Thyroid gland (tissue), 4 donors: Measurements from ENCODE around the gene ANKMY2. TPM values are rescaled to one million over a fixed set of nuclear protein-coding genes. Genes with fewer than 3 reads are reported as not detected.

Source experiments
- DNase-seq, 2 donors: peaks; one replicate each; pipeline ENCODE4 v3.0.0-alpha.2; 2019
- H3K27ac ChIP-seq, 3 donors: fragments of 200-600 bp; sonication (generic); 1 replicate in 2 of 3; 2 replicates in 1 of 3; pipeline ENCODE4 v1.5.1; 2016 to 2019; ENCODE audit warnings: mild to moderate bottlenecking in 1 of 3, moderate library complexity in 1 of 3
- H3K27me3 ChIP-seq: fragments of 200-600 bp; sonication (generic); one replicate; pipeline ENCODE4 v1.5.1; 2019
- H3K36me3 ChIP-seq, 2 donors: fragments of 200-600 bp; sonication (generic); one replicate each; pipeline ENCODE4 v1.5.1; 2016 to 2019
- H3K4me1 ChIP-seq, 2 donors: fragments of 200-600 bp; sonication (generic); one replicate each; pipeline ENCODE4 v1.5.1; 2017 to 2019
- H3K4me3 ChIP-seq, 3 donors: fragments of 200-600 bp; sonication (generic); replicated peaks in 1 of 3; 1 replicate in 2 of 3; 2 replicates in 1 of 3; pipeline ENCODE4 v1.5.1; 2016; ENCODE audit warnings: mild to moderate bottlenecking in 1 of 3
- H3K9me3 ChIP-seq: fragments of 200-600 bp; sonication (generic); one replicate; pipeline ENCODE4 v1.5.1; 2017
- POLR2A ChIP-seq, 2 donors: fragments of 450-650 bp; IDR thresholded peaks; one replicate each; pipeline ENCODE4 v1.6.1; 2017; ENCODE audit warnings: antibody characterized with exemption in 2 of 2, mild to moderate bottlenecking in 2 of 2, moderate library complexity in 1 of 2
- WGBS, 2 donors: methylation state at CpG; one replicate each; pipeline ENCODE4 v1.1.5; 2017; 5-methylcytosine and 5-hydroxymethylcytosine counted together
- intact Hi-C: fragments of 100-400 bp; cut with DNase I; formaldehyde crosslinking; loops from one replicate; pipeline ENCODE4 v1.15.1; 2023
- total RNA-seq, 4 donors: library from RNA; depleted of rRNA; stranded (reverse); fragments of >200 nt; gene quantifications; one replicate each; pipeline ENCODE4 v1.2.3, GENCODE V29; 2016
- TF ChIP-seq, protein P1 (sequence below), 6 experiments: fragments of 200-600 bp in 3 of 6; fragments of 450-650 bp in 3 of 6; sonication (generic) in 3 of 6; IDR thresholded peaks; one replicate each; pipeline ENCODE4 v1.5.1; 2016 to 2019; ENCODE audit warnings: antibody characterized with exemption in 6 of 6, mild to moderate bottlenecking in 2 of 6, inconsistent platforms in 1 of 6, moderate library complexity in 1 of 6

The ANKMY2 gene
- total RNA-seq, 4 donors from 2014 or later, result 21.2 to 35.1 (median 23.9) TPM

DNA sequence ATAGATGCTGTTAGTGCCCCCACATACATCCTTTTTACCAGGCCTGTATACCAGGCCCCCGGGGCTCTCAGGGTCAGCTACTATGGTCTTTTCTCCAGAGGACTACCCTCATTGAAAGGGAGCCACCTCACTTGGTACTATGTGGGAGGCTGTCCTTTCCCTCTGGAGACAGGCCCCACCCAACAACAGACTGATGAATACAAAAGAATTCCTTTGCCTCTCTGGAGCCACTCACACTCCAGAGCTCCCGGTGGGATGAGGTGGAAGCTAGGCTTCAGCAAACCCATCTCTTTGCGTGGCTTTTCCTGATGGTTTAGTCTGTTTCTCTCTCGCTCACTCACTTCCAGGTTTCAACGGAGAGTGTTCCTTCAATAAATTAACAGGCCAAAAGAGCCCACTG lies 30.3 kb downstream of the ANKMY2 start:
- TF ChIP-seq POLR2A (IDR thresholded peaks at IDR 0.05), result no peak
- TF ChIP-seq, protein P1, sequence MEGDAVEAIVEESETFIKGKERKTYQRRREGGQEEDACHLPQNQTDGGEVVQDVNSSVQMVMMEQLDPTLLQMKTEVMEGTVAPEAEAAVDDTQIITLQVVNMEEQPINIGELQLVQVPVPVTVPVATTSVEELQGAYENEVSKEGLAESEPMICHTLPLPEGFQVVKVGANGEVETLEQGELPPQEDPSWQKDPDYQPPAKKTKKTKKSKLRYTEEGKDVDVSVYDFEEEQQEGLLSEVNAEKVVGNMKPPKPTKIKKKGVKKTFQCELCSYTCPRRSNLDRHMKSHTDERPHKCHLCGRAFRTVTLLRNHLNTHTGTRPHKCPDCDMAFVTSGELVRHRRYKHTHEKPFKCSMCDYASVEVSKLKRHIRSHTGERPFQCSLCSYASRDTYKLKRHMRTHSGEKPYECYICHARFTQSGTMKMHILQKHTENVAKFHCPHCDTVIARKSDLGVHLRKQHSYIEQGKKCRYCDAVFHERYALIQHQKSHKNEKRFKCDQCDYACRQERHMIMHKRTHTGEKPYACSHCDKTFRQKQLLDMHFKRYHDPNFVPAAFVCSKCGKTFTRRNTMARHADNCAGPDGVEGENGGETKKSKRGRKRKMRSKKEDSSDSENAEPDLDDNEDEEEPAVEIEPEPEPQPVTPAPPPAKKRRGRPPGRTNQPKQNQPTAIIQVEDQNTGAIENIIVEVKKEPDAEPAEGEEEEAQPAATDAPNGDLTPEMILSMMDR (IDR thresholded peaks at IDR 0.05), result no peak
- Histone ChIP-seq H3K27ac (no peak overlapping the region), H3K36me3 (peaks cover 8 to 26% of the 10 kb centered on the region in 2 donors), H3K27me3 (no peaks in the 10 kb centered on the region), H3K4me1 (no peaks in the 10 kb centered on the region), H3K4me3 (no peak overlapping the region), H3K9me3 (no peaks in the 10 kb centered on the region)
- no peak for DNase-seq
- intact Hi-C loops, result no loop called here
- WGBS, 2 donors, result 74 to 80% methylated on average over 5 of the region's 5 CpGs

DNA sequence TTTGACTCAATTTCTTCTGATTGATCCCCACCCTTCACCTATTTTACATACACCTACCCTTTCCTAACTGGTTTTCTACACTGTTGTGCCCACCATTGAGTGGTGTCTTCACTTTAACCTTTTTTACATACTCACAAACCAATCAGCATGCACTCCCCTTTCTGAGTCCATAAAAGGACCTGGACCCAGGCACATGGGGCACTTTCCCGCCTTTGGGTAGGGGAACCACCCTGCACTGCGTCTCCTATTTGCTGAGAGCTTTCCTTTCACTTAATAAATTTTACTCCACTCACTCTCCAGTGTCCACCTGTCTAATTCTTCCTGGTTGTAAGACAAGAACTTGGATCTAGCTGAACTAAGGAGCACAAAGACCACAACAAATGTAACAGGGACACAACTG lies 33.8 kb downstream of the ANKMY2 start:
- H3K36me3 ChIP-seq, result peaks cover 10 to 24% of the 10 kb centered on the region in 2 donors
- no peak overlapping the region for H3K27ac ChIP-seq
- no peak overlapping the region for H3K4me3 ChIP-seq
- no peaks in the 10 kb centered on the region for H3K27me3 ChIP-seq
- WGBS, 2 donors, result 73 to 95% methylated on average over 2 of the region's 2 CpGs
- no peaks in the 10 kb centered on the region for H3K9me3 ChIP-seq
- DNase-seq, result no peak
- H3K4me1 ChIP-seq, result no peaks in the 10 kb centered on the region
- intact Hi-C loops, result no loop called here
- TF ChIP-seq, protein P1 (IDR thresholded peaks at IDR 0.05), result no peak
- TF ChIP-seq POLR2A (IDR thresholded peaks at IDR 0.05), result no peak

DNA sequence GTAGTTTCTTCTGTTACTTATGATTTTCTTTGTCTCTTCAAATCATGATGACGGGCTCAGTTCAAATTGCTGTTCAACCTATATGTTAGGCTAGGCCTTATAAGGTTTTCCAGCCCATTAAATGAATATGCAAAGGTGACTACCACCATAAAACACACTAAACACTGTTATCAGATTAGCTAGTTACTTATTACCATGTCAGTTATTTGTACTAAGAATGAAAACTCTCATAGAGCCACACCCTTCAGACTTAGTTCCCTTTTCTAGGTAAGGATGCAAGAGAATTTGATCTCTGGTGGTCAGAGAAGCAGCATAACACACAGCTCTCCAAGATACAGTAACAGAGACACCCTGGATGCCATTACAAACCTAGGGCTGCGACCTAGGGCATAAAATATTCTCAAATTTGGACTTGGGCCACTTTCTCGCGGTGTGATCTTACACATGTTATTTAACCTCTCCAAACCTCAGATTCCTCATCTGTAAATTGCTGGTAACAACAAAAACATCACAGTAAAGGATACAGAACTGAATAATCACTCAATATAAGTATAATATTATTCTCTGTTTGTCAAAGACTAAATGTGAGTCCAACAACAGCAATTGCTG lies 35.6 kb downstream of the ANKMY2 start:
- Histone ChIP-seq H3K36me3 (peaks cover 6 to 9% of the 10 kb centered on the region in 2 donors), H3K27ac (no peak overlapping the region), H3K27me3 (no peaks in the 10 kb centered on the region), H3K4me1 (no peaks in the 10 kb centered on the region), H3K4me3 (no peak overlapping the region), H3K9me3 (no peaks in the 10 kb centered on the region)
- DNase-seq, result no peak
- WGBS, 2 donors, result 92 to 95% methylated on average over 4 of the region's 4 CpGs
- intact Hi-C loops, result no loop called here
- no peak for TF ChIP-seq POLR2A (IDR thresholded peaks at IDR 0.05)
- TF ChIP-seq, protein P1 (IDR thresholded peaks at IDR 0.05), result no peak

DNA sequence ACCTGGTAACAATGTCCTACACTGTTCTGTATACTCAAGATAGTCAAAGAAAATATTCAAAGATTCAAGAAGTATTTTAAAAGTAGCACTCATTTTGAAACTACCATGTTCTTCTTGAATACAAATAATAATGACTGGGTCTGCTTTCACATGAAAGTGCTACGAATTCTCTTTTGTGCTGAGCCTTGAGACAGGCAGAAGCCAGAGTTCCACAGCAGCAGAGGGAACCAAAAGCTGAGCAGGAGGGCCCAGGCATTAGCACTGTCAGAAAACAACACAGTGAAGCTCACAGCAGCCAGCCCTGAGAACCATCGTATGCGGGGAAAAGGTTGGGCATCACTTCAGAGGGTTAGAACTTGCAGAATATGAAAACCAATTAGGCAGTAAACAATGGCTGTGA lies 38.9 kb downstream of the ANKMY2 start:
- H3K36me3 ChIP-seq, result peaks cover 5 to 16% of the 10 kb centered on the region in 2 donors
- intact Hi-C loops, result no loop called here

DNA sequence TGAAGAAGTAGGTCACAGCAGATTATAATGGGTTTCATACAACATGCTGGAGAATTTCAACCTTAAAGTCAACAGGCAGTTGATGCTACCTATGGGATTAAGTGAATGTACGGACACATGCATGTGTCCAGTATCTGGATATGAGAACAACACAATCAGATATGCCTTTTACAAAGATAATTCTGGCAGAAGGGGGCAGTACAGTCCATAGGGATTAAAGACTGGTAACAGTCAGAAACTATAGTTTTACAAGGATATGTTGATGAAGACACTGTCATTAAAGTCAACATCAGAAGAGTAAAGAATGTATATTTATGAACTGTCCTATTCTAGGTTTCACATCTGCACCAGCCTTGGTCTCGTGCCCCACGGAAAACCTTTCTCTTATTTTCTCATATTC lies 41.5 kb downstream of the ANKMY2 start:
- Histone ChIP-seq H3K4me3 (no peak overlapping the region), H3K9me3 (no peaks in the 10 kb centered on the region), H3K36me3 (peaks cover 5 to 32% of the 10 kb centered on the region in 2 donors), H3K27ac (no peak overlapping the region), H3K4me1 (no peaks in the 10 kb centered on the region), H3K27me3 (no peaks in the 10 kb centered on the region)
- intact Hi-C loops, result no loop called here
- no peak for DNase-seq
- WGBS, 2 donors, result 97 to 98% methylated on average over 3 of the region's 3 CpGs
- TF ChIP-seq POLR2A (IDR thresholded peaks at IDR 0.05), result no peak
- TF ChIP-seq, protein P1 (IDR thresholded peaks at IDR 0.05), result peak in 3 of 6 experiments; percentile 4 to 32 (median 21)

More for the DNA sequence above, 38.9 kb downstream of the ANKMY2 start:
- Histone ChIP-seq H3K27me3 (no peaks in the 10 kb centered on the region), H3K4me3 (no peak overlapping the region), H3K27ac (no peak overlapping the region), H3K9me3 (no peaks in the 10 kb centered on the region), H3K4me1 (no peaks in the 10 kb centered on the region)
- DNase-seq, result no peak
- TF ChIP-seq, protein P1 (IDR thresholded peaks at IDR 0.05), result no peak
- TF ChIP-seq POLR2A (IDR thresholded peaks at IDR 0.05), result no peak
- WGBS, 2 donors, result 85 to 97% methylated on average over 3 of the region's 3 CpGs
